HCT116 (cell line): ENCODE data around the gene UTP11. TPM values are rescaled to one million over a fixed set of nuclear protein-coding genes. Genes with fewer than 3 reads are reported as not detected.

Experiments used
- ATAC-seq: fragments of 200-7000 bp; cut with Tn5 transposase; 2 replicates; pipeline ENCODE4 v1.9.1; 2020; ENCODE audit warnings: mild to moderate bottlenecking, moderate library complexity
- BruUV-seq: library from RNA; stranded (reverse); fragments of 400-500 nt; replicated peaks from 2 replicates; lab custom pipeline; 2021; lab: Mats Ljungman, UMichigan
- CTCF ChIA-PET: fragments of 300-600 bp; sonication (Branson Sonifier 250); formaldehyde crosslinking; loops from one replicate; lab custom pipeline; 2021; ENCODE audit warnings: antibody characterized with exemption; lab: Charles Lee
- POLR2A ChIA-PET: fragments of 300-600, 350-600 bp; sonication (Branson Sonifier 250); formaldehyde crosslinking; loops from one replicate; lab custom pipeline; 2021; ENCODE audit warnings: antibody characterized with exemption; lab: Charles Lee
- RAD21 ChIA-PET, 2 experiments: fragments of 300-600 bp; sonication (Branson Sonifier 250); formaldehyde crosslinking; loops; one replicate each; lab custom pipeline; 2023; ENCODE audit warnings: low total read pairs in 2 of 2; ENCODE audit not compliant: uncharacterized antibody in 2 of 2, unreplicated experiment in 2 of 2, low non-redundant PET in 1 of 2; lab: Charles Lee
- DNase-seq: peaks from one replicate; pipeline ENCODE4 v3.0.0-alpha.2; 2010; ENCODE audit warnings: low read depth, low spot score
- H2AFZ ChIP-seq: fragments of 200-600 bp; shearing (Covaris generic), sonication (generic); 2 replicates; pipeline ENCODE4 v1.6.1; 2017; ENCODE audit warnings: low read depth, mixed run types, mixed read lengths, antibody characterized with exemption, low read length; ENCODE audit not compliant: poor library complexity, severe bottlenecking
- H3K27ac ChIP-seq: 2 replicates; pipeline ENCODE4 v1.5.1; 2012; ENCODE audit warnings: low read depth, low read length
- H3K27me3 ChIP-seq: fragments of 200-600 bp; sonication (generic); 2 replicates; pipeline ENCODE4 v1.6.1; 2016; ENCODE audit warnings: mixed run types, low read length, mixed read lengths; ENCODE audit not compliant: insufficient read depth
- H3K36me3 ChIP-seq, 2 experiments: fragments of 200-500 bp in 1 of 2; fragments of 200-600 bp in 1 of 2; sonication (Bioruptor generic) in 1 of 2; sonication (generic) in 1 of 2; 2 replicates each; pipeline versions ENCODE4 v1.5.1 to v1.6.1; 2014 to 2016; ENCODE audit warnings: low read length in 2 of 2, inconsistent platforms in 1 of 2, mixed read lengths in 1 of 2, mixed run types in 1 of 2; ENCODE audit not compliant: insufficient read depth in 2 of 2, control insufficient read depth in 1 of 2
- H3K4me1 ChIP-seq, 2 experiments: fragments of 200-600 bp in 1 of 2; sonication (generic) in 1 of 2; 2 replicates each; pipeline versions ENCODE4 v1.5.1 to v1.6.1; 2012 to 2017; ENCODE audit warnings: low read length in 2 of 2, inconsistent platforms in 1 of 2, mild to moderate bottlenecking in 1 of 2, mixed read lengths in 1 of 2, mixed run types in 1 of 2, moderate library complexity in 1 of 2; ENCODE audit not compliant: insufficient read depth in 2 of 2, control insufficient read depth in 1 of 2
- H3K4me2 ChIP-seq: fragments of 200-600 bp; sonication (generic); 2 replicates; pipeline ENCODE4 v1.6.1; 2017; ENCODE audit warnings: mixed run types, low read length, mixed read lengths
- H3K4me3 ChIP-seq, 2 experiments: fragments of 200-600 bp in 1 of 2; sonication (generic) in 1 of 2; replicated peaks in 1 of 2; 2 replicates each; pipeline ENCODE4 v1.5.1; 2011 to 2016; ENCODE audit warnings: low read length in 2 of 2, control low read depth in 1 of 2, low read depth in 1 of 2, mild to moderate bottlenecking in 1 of 2, mixed read lengths in 1 of 2, mixed run types in 1 of 2
- H3K79me2 ChIP-seq: fragments of 200-600 bp; sonication (generic); 2 replicates; pipeline ENCODE4 v1.6.1; 2017; ENCODE audit warnings: mild to moderate bottlenecking, mixed run types, low read length, moderate library complexity, mixed read lengths; ENCODE audit not compliant: insufficient read depth
- H3K9ac ChIP-seq: fragments of 200-600 bp; sonication (generic); 2 replicates; pipeline ENCODE4 v1.6.1; 2016; ENCODE audit warnings: low read length, mixed read lengths
- H3K9me2 ChIP-seq: fragments of 200-600 bp; sonication (generic), shearing (Covaris generic); 2 replicates; pipeline ENCODE4 v1.6.1; 2017; ENCODE audit warnings: mixed run types, mild to moderate bottlenecking, moderate library complexity; ENCODE audit not compliant: insufficient read depth
- H3K9me3 ChIP-seq, 2 experiments: fragments of 200-500 bp in 1 of 2; fragments of 200-600 bp in 1 of 2; sonication (Bioruptor generic) in 1 of 2; sonication (generic) in 1 of 2; 2 replicates each; pipeline ENCODE4 v1.6.1; 2014 to 2017; ENCODE audit warnings: low read length in 2 of 2, mixed read lengths in 2 of 2, inconsistent platforms in 1 of 2, low read depth in 1 of 2, mild to moderate bottlenecking in 1 of 2, mixed run types in 1 of 2, moderate library complexity in 1 of 2; ENCODE audit not compliant: control insufficient read depth in 1 of 2, insufficient read depth in 1 of 2
- H4K20me1 ChIP-seq: fragments of 200-600 bp; sonication (generic), shearing (Covaris generic); 2 replicates; pipeline ENCODE4 v1.6.1; 2017; ENCODE audit warnings: mixed run types, mild to moderate bottlenecking, moderate library complexity; ENCODE audit not compliant: insufficient read depth
- CBX3 ChIP-seq: IDR thresholded peaks from 2 replicates; pipeline ENCODE4 v1.6.1; 2012; ENCODE audit warnings: low read depth
- CEBPB ChIP-seq: IDR thresholded peaks from 2 replicates; pipeline ENCODE4 v1.6.1; 2012; ENCODE audit warnings: low read depth
- ELF1 ChIP-seq: IDR thresholded peaks from 2 replicates; pipeline ENCODE4 v1.6.1; 2012; ENCODE audit warnings: low read depth, borderline replicate concordance
- EZH2phosphoT487 ChIP-seq: fragments of 200-600 bp; IDR thresholded peaks from 2 replicates; pipeline ENCODE4 v1.6.1; 2018; ENCODE audit warnings: antibody characterized with exemption, borderline replicate concordance
- FOSL1 ChIP-seq: IDR thresholded peaks from 2 replicates; pipeline ENCODE4 v1.6.1; 2012; ENCODE audit warnings: low read depth
- JUND ChIP-seq: IDR thresholded peaks from 2 replicates; pipeline ENCODE4 v1.6.1; 2012
- POLR2A ChIP-seq: IDR thresholded peaks from 2 replicates; pipeline ENCODE4 v1.7.0; 2011; ENCODE audit warnings: borderline replicate concordance; ENCODE audit not compliant: insufficient read depth, insufficient read length; ENCODE audit errors: extremely low read depth
- POLR2AphosphoS5 ChIP-seq: IDR thresholded peaks from 2 replicates; pipeline ENCODE4 v1.6.1; 2011; ENCODE audit warnings: mild to moderate bottlenecking, low read depth, low read length, moderate library complexity
- RAD21 ChIP-seq: IDR thresholded peaks from 2 replicates; pipeline ENCODE4 v1.6.1; 2012; ENCODE audit warnings: low read depth, mild to moderate bottlenecking
- SIN3A ChIP-seq: IDR thresholded peaks from 2 replicates; pipeline ENCODE4 v1.6.1; 2012; ENCODE audit warnings: low read depth
- SP1 ChIP-seq: IDR thresholded peaks from 2 replicates; pipeline ENCODE4 v1.6.1; 2012; ENCODE audit warnings: low read depth
- SRF ChIP-seq: IDR thresholded peaks from 2 replicates; pipeline ENCODE4 v1.6.1; 2012; ENCODE audit warnings: low read depth
- TCF7L2 ChIP-seq: IDR thresholded peaks from 2 replicates; pipeline ENCODE4 v1.7.0; 2011; ENCODE audit warnings: borderline replicate concordance, inconsistent platforms; ENCODE audit not compliant: insufficient read depth, insufficient read length; ENCODE audit errors: extremely low read depth
- YY1 ChIP-seq: IDR thresholded peaks from 2 replicates; pipeline ENCODE4 v1.6.1; 2011; ENCODE audit warnings: low read length, low read depth, moderate library complexity, mild to moderate bottlenecking; ENCODE audit not compliant: insufficient replicate concordance; ENCODE audit errors: extremely low read depth
- ZFX ChIP-seq: fragments of 450-650 bp; IDR thresholded peaks from 2 replicates; pipeline ENCODE4 v1.6.1; 2017
- ZNF274 ChIP-seq: fragments of 200-500 bp; sonication (Bioruptor generic); IDR thresholded peaks from 2 replicates; pipeline ENCODE4 v1.6.1; 2014; ENCODE audit warnings: mild to moderate bottlenecking, low read depth, low read length, inconsistent platforms
- intact Hi-C: fragments of 100-400 bp; cut with micrococcal nuclease; formaldehyde crosslinking; loops from 2 replicates; pipeline ENCODE4 v1.10.0; 2022
- total RNA-seq: library from RNA; stranded (reverse); gene quantifications from one replicate; pipeline ENCODE4 v1.2.1, GENCODE V29; 2021; ENCODE audit not compliant: unreplicated experiment
- TF ChIP-seq, protein P1 (sequence below): IDR thresholded peaks from 2 replicates; pipeline ENCODE4 v1.6.1; 2012; ENCODE audit warnings: low read depth
- TF ChIP-seq, protein P2 (sequence below): IDR thresholded peaks from 2 replicates; pipeline ENCODE4 v1.6.1; 2011; ENCODE audit warnings: mild to moderate bottlenecking, low read length, moderate library complexity; ENCODE audit not compliant: insufficient replicate concordance; ENCODE audit errors: extremely low read depth
- TF ChIP-seq, protein P3 (sequence below): IDR thresholded peaks from 2 replicates; pipeline ENCODE4 v1.6.1; 2012
- TF ChIP-seq, protein P4 (sequence below): IDR thresholded peaks from 2 replicates; pipeline ENCODE4 v1.6.1; 2012

The UTP11 gene
- total RNA-seq, 1 experiment from 2014 or later = 47.5 TPM

DNA sequence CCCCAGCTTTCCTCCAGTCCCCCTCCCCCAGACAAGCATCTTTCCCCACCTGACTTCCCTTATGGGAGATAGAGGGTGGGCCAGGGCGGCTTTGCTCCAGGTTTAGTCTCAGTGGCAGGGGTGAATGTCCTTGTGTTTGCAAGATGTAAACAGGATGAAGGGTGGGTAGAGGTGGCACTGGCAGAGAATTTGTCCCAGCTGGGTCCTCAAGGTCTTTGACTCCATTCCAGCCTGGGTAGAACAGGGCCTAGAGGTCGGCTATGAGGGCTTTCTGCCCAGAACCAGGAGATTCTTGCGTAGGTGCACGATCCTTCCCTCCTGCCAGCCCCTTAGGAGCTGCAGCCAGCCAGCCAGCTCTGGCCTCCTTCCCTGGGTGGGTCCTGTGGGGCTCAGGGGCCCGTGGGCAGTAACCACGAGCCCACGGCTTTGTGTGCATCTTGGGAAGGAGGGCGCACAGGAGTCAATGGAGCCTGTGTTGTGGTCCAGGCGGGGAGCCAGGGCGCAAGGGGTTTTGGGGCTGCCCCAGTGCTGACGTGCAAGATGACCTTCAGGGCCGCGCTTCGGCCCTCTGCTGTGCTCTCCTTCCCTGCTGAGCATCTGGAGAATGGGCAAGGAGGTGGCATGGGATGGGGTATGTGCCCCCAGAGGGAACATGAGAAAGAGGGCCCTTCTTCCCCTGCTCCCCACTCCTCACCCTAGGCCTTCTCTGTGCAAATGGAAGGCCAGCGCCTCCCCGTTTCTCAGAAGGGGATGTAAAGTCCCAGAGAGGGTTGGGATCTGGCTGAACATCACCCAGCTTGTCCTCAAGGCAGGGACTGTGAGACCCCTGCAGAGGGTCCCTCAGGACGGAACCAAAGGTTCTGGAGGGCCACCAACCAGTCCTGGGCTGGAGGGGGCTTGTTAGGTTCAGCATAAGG, 18.3 kb downstream of the UTP11 start:
- POLR2A ChIA-PET = no interaction called here
- H3K27ac ChIP-seq = no peak overlapping the region
- intact Hi-C loops = no loop called here

More for the DNA sequence above, 18.3 kb downstream of the UTP11 start:
- Histone ChIP-seq H4K20me1 (no peaks in the 10 kb centered on the region), H3K9me2 (no peaks in the 10 kb centered on the region), H3K9me3 (no peaks in the 10 kb centered on the region), H3K79me2 (no peaks in the 10 kb centered on the region), H3K36me3 (peaks cover 6 to 13% of the 10 kb centered on the region in 2 experiments; a peak in 1 of 4 replicates), H2AFZ (no peak overlapping the region), H3K4me2 (no peak overlapping the region), H3K27me3 (no peaks in the 10 kb centered on the region), H3K4me3 (no peak overlapping the region), H3K4me1 (peaks cover 0 to 14% of the 10 kb centered on the region in 2 experiments; a peak in 1 of 4 replicates), H3K9ac (no peak overlapping the region)
- TF ChIP-seq CBX3 (no peak), SIN3A (no peak), JUND (no peak), CEBPB (no peak), ELF1 (no peak), ZNF274 (no peak), RAD21 (no peak), POLR2AphosphoS5 (no peak), EZH2phosphoT487 (no peak), SRF (no peak), POLR2A (no peak), TCF7L2 (no peak), FOSL1 (no peak), ZFX (no peak), SP1 (no peak), YY1 (no peak)
- TF ChIP-seq, protein P1, sequence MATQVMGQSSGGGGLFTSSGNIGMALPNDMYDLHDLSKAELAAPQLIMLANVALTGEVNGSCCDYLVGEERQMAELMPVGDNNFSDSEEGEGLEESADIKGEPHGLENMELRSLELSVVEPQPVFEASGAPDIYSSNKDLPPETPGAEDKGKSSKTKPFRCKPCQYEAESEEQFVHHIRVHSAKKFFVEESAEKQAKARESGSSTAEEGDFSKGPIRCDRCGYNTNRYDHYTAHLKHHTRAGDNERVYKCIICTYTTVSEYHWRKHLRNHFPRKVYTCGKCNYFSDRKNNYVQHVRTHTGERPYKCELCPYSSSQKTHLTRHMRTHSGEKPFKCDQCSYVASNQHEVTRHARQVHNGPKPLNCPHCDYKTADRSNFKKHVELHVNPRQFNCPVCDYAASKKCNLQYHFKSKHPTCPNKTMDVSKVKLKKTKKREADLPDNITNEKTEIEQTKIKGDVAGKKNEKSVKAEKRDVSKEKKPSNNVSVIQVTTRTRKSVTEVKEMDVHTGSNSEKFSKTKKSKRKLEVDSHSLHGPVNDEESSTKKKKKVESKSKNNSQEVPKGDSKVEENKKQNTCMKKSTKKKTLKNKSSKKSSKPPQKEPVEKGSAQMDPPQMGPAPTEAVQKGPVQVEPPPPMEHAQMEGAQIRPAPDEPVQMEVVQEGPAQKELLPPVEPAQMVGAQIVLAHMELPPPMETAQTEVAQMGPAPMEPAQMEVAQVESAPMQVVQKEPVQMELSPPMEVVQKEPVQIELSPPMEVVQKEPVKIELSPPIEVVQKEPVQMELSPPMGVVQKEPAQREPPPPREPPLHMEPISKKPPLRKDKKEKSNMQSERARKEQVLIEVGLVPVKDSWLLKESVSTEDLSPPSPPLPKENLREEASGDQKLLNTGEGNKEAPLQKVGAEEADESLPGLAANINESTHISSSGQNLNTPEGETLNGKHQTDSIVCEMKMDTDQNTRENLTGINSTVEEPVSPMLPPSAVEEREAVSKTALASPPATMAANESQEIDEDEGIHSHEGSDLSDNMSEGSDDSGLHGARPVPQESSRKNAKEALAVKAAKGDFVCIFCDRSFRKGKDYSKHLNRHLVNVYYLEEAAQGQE = no peak
- TF ChIP-seq, protein P2, sequence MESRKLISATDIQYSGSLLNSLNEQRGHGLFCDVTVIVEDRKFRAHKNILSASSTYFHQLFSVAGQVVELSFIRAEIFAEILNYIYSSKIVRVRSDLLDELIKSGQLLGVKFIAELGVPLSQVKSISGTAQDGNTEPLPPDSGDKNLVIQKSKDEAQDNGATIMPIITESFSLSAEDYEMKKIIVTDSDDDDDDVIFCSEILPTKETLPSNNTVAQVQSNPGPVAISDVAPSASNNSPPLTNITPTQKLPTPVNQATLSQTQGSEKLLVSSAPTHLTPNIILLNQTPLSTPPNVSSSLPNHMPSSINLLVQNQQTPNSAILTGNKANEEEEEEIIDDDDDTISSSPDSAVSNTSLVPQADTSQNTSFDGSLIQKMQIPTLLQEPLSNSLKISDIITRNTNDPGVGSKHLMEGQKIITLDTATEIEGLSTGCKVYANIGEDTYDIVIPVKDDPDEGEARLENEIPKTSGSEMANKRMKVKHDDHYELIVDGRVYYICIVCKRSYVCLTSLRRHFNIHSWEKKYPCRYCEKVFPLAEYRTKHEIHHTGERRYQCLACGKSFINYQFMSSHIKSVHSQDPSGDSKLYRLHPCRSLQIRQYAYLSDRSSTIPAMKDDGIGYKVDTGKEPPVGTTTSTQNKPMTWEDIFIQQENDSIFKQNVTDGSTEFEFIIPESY = no peak
- TF ChIP-seq, protein P3, sequence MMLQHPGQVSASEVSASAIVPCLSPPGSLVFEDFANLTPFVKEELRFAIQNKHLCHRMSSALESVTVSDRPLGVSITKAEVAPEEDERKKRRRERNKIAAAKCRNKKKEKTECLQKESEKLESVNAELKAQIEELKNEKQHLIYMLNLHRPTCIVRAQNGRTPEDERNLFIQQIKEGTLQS = no peak
- TF ChIP-seq, protein P4, sequence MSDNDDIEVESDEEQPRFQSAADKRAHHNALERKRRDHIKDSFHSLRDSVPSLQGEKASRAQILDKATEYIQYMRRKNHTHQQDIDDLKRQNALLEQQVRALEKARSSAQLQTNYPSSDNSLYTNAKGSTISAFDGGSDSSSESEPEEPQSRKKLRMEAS = no peak
- BruUV-seq = no TSS peak
- CTCF ChIA-PET = interaction anchor here (1.4 kb wide), 1 partner anchor 42 kb away, joined by 3 read pairs; no protein-coding TSS in a partner anchor
- RAD21 ChIA-PET = no interaction called here
- DNase-seq = no peak
- ATAC-seq = no peak
